Liver (tissue), 9 donors: ENCODE measurements around the gene GABBR2. TPM values are rescaled to one million over a fixed set of nuclear protein-coding genes. Genes with fewer than 3 reads are reported as not detected.

Experiments
- DNase-seq: peaks from one replicate; pipeline ENCODE4 v3.0.0-alpha.2; 2017; ENCODE audit warnings: low spot score
- H3K27ac ChIP-seq, 2 donors: one replicate each; pipeline ENCODE4 v1.7.0; 2013; ENCODE audit warnings: inconsistent platforms in 2 of 2, low read length in 2 of 2, control low read depth in 1 of 2, low read depth in 1 of 2, mild to moderate bottlenecking in 1 of 2
- H3K27me3 ChIP-seq, 4 donors: one replicate each; pipeline versions ENCODE4 v1.6.1 to v1.7.0; 2013; ENCODE audit warnings: low read length in 3 of 4, inconsistent platforms in 1 of 4, mild to moderate bottlenecking in 1 of 4, moderate library complexity in 1 of 4; ENCODE audit not compliant: control insufficient read depth in 4 of 4, insufficient read depth in 4 of 4
- H3K36me3 ChIP-seq, 4 donors: one replicate each; pipeline versions ENCODE4 v1.6.1 to v1.7.0; 2013; ENCODE audit warnings: low read length in 3 of 4, mild to moderate bottlenecking in 3 of 4, low read depth in 1 of 4, moderate library complexity in 1 of 4; ENCODE audit not compliant: control insufficient read depth in 4 of 4, insufficient read depth in 3 of 4
- H3K4me1 ChIP-seq, 4 donors: one replicate each; pipeline versions ENCODE4 v1.6.1 to v1.7.0; 2013; ENCODE audit warnings: low read length in 3 of 4, mild to moderate bottlenecking in 3 of 4, moderate library complexity in 1 of 4; ENCODE audit not compliant: control insufficient read depth in 4 of 4, insufficient read depth in 4 of 4
- H3K4me3 ChIP-seq, 3 donors: one replicate each; pipeline versions ENCODE4 v1.6.1 to v1.7.0; 2013; ENCODE audit warnings: low read length in 3 of 3, control low read depth in 1 of 3, low read depth in 1 of 3, mild to moderate bottlenecking in 1 of 3
- H3K9ac ChIP-seq, 2 donors: one replicate each; pipeline ENCODE4 v1.7.0; 2013; ENCODE audit warnings: low read length in 2 of 2, mild to moderate bottlenecking in 2 of 2, moderate library complexity in 2 of 2, control low read depth in 1 of 2, low read depth in 1 of 2
- H3K9me3 ChIP-seq, 4 donors: one replicate each; pipeline versions ENCODE4 v1.6.1 to v1.7.0; 2013; ENCODE audit warnings: low read length in 3 of 4; ENCODE audit not compliant: control insufficient read depth in 4 of 4
- CTCF ChIP-seq: fragments of 150-350 bp; IDR thresholded peaks from 2 replicates; pipeline ENCODE4 v1.5.1; 2017; ENCODE audit warnings: improper control_type of control experiment, low read depth, low read length; ENCODE audit not compliant: missing input control
- EGR1 ChIP-seq, 2 donors: IDR thresholded peaks; 2 replicates each; pipeline ENCODE4 v1.6.1; 2016 to 2018; ENCODE audit warnings: antibody characterized with exemption in 2 of 2, low read depth in 2 of 2
- FOXA1 ChIP-seq: IDR thresholded peaks from 2 replicates; pipeline ENCODE4 v1.6.1; 2016; ENCODE audit warnings: antibody characterized with exemption
- FOXA2 ChIP-seq: IDR thresholded peaks from 2 replicates; pipeline ENCODE4 v1.6.1; 2016; ENCODE audit warnings: antibody characterized with exemption
- GABPA ChIP-seq, 2 donors: IDR thresholded peaks in 1 of 2; conservative IDR thresholded peaks in 1 of 2; 2 replicates each; pipeline ENCODE4 v1.6.1; 2016; ENCODE audit warnings: antibody characterized with exemption in 2 of 2, mild to moderate bottlenecking in 1 of 2, moderate library complexity in 1 of 2
- HNF4A ChIP-seq, 2 donors: conservative IDR thresholded peaks; 2 replicates each; pipeline ENCODE4 v1.6.1; 2016; ENCODE audit warnings: antibody characterized with exemption in 2 of 2, mild to moderate bottlenecking in 2 of 2
- HNF4G ChIP-seq: IDR thresholded peaks from 2 replicates; pipeline ENCODE4 v1.6.1; 2016; ENCODE audit warnings: antibody characterized with exemption
- JUND ChIP-seq, 2 donors: IDR thresholded peaks; 2 replicates each; pipeline ENCODE4 v1.6.1; 2016; ENCODE audit warnings: antibody characterized with exemption in 2 of 2
- RAD21 ChIP-seq, 2 donors: IDR thresholded peaks; 2 replicates each; pipeline ENCODE4 v1.6.1; 2016; ENCODE audit warnings: antibody characterized with exemption in 2 of 2, mild to moderate bottlenecking in 2 of 2
- RXRA ChIP-seq, 2 donors: IDR thresholded peaks; 2 replicates each; pipeline ENCODE4 v1.6.1; 2017 to 2018; ENCODE audit warnings: antibody characterized with exemption in 2 of 2, mild to moderate bottlenecking in 1 of 2
- TAF1 ChIP-seq: conservative IDR thresholded peaks from 2 replicates; pipeline ENCODE4 v1.6.1; 2016; ENCODE audit warnings: antibody characterized with exemption, mild to moderate bottlenecking
- YY1 ChIP-seq: IDR thresholded peaks from 2 replicates; pipeline ENCODE4 v1.6.1; 2016; ENCODE audit warnings: antibody characterized with exemption, mild to moderate bottlenecking
- WGBS: extraction: QIAGEN DNeasy Blood & Tissue Kit; methylation state at CpG from one replicate; pipeline ENCODE4 v1.1.7; 2013; 5-methylcytosine and 5-hydroxymethylcytosine counted together
- polyA plus RNA-seq, 2 donors: library from polyadenylated mRNA; stranded (reverse) in 1 of 2; unstranded in 1 of 2; fragments of 200-250 nt in 1 of 2; fragments of >200 nt in 1 of 2; fragmentation: Nextera tagmentation in 1 of 2; extraction: Ambion mirVana in 1 of 2; gene quantifications; one replicate each; pipeline versions ENCODE4 v1.2.1 to v1.2.3, GENCODE V29; 2013 to 2015
- total RNA-seq, 2 donors: library from RNA; depleted of rRNA; stranded (reverse); fragments of >200 nt; gene quantifications; one replicate each; pipeline ENCODE4 v1.2.3, GENCODE V29; 2014
- TF ChIP-seq, protein P1 (sequence below): IDR thresholded peaks from 2 replicates; pipeline ENCODE4 v1.6.1; 2016; ENCODE audit warnings: antibody characterized with exemption
- TF ChIP-seq, protein P2 (sequence below): IDR thresholded peaks from 2 replicates; pipeline ENCODE4 v1.6.1; 2016; ENCODE audit warnings: antibody characterized with exemption
- donor health status: healthy.
- donor health status: healthy.
- donor health status: healthy.
- donor health status: healthy.
- donor health status: healthy.

Gene GABBR2
- total and polyA plus RNA-seq, 4 donors = 0.03 to 0.23 (median 0.08) TPM; not detected in 1

- TF ChIP-seq, protein P1, sequence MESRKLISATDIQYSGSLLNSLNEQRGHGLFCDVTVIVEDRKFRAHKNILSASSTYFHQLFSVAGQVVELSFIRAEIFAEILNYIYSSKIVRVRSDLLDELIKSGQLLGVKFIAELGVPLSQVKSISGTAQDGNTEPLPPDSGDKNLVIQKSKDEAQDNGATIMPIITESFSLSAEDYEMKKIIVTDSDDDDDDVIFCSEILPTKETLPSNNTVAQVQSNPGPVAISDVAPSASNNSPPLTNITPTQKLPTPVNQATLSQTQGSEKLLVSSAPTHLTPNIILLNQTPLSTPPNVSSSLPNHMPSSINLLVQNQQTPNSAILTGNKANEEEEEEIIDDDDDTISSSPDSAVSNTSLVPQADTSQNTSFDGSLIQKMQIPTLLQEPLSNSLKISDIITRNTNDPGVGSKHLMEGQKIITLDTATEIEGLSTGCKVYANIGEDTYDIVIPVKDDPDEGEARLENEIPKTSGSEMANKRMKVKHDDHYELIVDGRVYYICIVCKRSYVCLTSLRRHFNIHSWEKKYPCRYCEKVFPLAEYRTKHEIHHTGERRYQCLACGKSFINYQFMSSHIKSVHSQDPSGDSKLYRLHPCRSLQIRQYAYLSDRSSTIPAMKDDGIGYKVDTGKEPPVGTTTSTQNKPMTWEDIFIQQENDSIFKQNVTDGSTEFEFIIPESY = no peak
These were observed 108.1 kb downstream of the GABBR2 start (continued) for GRCh38 chr9:98600631-98601030.

GRCh38 chr9:98599566-98600216 is 109.0 kb downstream of the GABBR2 start:
- no peak for TF ChIP-seq TAF1
- TF ChIP-seq GABPA (IDR thresholded peaks at IDR 0.05 in 1 of 2, conservative IDR thresholded peaks at IDR 0.05 in 1 of 2) = no peak
- no peak for TF ChIP-seq CTCF
- no peak for TF ChIP-seq RAD21 (IDR thresholded peaks at IDR 0.05)
- no peak for TF ChIP-seq HNF4G
- no peak for TF ChIP-seq EGR1 (IDR thresholded peaks at IDR 0.05; ENCODE audit: low read depth in 2 of 2)
- TF ChIP-seq JUND (IDR thresholded peaks at IDR 0.05) = no peak
- no peak for TF ChIP-seq HNF4A (conservative IDR thresholded peaks at IDR 0.05)
- TF ChIP-seq FOXA2 = no peak
- no peak for TF ChIP-seq RXRA (IDR thresholded peaks at IDR 0.05)
- no peak for TF ChIP-seq FOXA1
- no peak for TF ChIP-seq YY1
- TF ChIP-seq, protein P2, sequence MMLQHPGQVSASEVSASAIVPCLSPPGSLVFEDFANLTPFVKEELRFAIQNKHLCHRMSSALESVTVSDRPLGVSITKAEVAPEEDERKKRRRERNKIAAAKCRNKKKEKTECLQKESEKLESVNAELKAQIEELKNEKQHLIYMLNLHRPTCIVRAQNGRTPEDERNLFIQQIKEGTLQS = no peak
- WGBS = 79% methylated on average over 8 of the region's 8 CpGs
- H3K36me3 ChIP-seq = no peaks in the 10 kb centered on the region
- no peak for DNase-seq
- no peaks in the 10 kb centered on the region for H3K4me1 ChIP-seq
- H3K27me3 ChIP-seq = no peaks in the 10 kb centered on the region
- H3K27ac ChIP-seq = no peak overlapping the region
- no peak overlapping the region for H3K4me3 ChIP-seq
- H3K9me3 ChIP-seq = no peaks in the 10 kb centered on the region
- H3K9ac ChIP-seq = no peak overlapping the region

GRCh38 chr9:98598861-98599260 is 109.9 kb downstream of the GABBR2 start:
- Histone ChIP-seq H3K36me3 (no peaks in the 10 kb centered on the region), H3K9me3 (no peaks in the 10 kb centered on the region), H3K4me3 (no peak overlapping the region), H3K27me3 (no peaks in the 10 kb centered on the region), H3K9ac (no peak overlapping the region), H3K4me1 (no peaks in the 10 kb centered on the region), H3K27ac (no peak overlapping the region)
- TF ChIP-seq FOXA1 = no peak
- TF ChIP-seq RXRA (IDR thresholded peaks at IDR 0.05) = no peak
- no peak for TF ChIP-seq JUND (IDR thresholded peaks at IDR 0.05)
- 96% methylated on average over 2 of the region's 2 CpGs for WGBS
- no peak for DNase-seq
